Stimulated activated CD8-positive, alpha-beta memory T cell treated with anti-CD3 and anti-CD28 coated beads, Interleukin-15, amount 100 ng/mL, for 4 hours (primary cell): ENCODE data around the gene PRKX.
"Not testable (repeated sequence)": the region's sequence is repeated elsewhere in the genome, so short reads cannot be mapped to it uniquely, and the experiment has no call there.

Experiments used
- DNase-seq, 2 donors: peaks; one replicate each; pipeline ENCODE4 v3.0.0-alpha.2; 2020; ENCODE audit warnings: low read depth in 2 of 2

The PRKX gene

DNA sequence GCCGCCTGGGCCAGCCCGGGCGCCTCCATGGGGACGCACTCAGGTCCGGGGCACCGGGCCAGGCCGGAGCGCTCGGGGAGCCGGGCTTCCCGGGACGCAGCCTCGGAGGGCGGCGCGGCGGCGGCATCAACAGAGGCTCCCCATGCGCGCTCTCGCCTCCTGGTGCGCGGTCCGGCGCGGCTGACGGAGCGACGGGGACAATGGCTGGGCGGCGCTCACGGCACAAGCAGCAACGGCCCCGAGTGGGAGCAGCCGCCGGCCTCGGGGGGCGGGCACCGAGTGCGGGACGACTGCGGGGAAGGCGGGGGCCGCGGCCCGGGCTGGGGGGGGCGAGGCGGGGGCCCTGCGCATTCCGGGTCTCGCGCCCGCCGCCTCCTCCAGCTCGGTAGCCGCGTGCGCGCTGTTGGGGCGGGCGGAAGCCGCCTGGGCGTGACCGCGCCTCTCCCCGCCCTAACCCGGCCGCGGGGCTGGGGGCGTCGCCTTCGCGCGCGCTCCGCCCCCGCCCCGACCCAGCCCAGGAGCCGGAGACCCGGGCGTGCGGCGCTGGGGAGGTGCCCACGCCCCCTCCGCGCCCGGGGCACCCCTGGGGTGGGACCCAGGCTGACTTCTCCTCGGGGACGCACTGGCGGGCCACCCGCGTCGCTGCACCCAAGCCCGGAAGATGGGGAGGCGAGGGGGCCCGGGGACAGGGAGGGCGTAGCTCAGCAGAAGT, at the start of gene PRKX:
Gene PRKX (minus strand): TSS at position 425 of the 712 bp plus-strand sequence. CDS start 396 bp downstream, at position 29.
- peak; percentile 18 to 79 for DNase-seq

DNA sequence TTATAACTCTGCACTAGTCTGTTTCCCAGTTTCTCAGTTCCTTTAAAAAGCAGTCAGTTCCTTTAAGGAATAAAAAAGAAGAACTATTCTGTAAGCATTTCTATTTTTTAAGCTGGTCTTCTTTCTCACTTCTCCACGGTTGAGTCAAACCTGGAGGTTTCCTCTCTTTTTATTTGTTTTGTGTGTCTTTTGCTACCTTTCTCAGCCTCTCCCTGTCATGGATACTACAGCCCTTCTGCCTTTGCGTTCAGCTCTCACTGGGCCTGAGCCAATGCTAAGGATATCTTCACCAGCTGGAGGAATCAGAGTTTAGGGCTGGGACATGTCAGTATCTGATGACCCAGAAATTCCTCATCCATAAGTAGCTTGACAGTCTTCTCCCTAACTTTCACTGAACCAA, 49.7 kb upstream of the PRKX start:
- no peak for DNase-seq

DNA sequence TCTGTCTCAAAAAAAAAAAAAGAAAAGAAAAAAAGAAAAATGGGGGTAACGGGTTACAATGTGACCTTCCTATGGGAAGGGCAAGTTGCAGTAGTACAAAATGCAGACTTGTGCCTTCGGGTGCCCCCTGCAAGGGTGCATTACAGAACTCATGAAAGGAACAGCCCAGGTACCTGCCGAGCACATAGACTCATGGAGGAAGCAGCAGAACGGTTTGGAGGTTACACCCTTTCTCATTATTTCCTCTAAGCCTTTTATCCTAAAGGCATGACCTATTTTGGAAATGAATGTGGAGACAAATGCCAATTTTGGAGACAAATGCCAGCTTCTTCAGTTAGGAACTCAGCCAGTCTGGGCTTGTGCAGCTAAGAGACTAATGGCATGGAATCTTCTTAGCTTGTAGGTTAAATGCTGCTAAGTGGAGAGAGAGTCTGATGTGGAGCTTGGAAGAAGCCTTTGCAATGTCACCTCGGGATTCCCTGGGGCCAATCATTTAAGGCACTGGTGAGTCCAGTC, 44.1 kb upstream of the PRKX start:
- no peak for DNase-seq

DNA sequence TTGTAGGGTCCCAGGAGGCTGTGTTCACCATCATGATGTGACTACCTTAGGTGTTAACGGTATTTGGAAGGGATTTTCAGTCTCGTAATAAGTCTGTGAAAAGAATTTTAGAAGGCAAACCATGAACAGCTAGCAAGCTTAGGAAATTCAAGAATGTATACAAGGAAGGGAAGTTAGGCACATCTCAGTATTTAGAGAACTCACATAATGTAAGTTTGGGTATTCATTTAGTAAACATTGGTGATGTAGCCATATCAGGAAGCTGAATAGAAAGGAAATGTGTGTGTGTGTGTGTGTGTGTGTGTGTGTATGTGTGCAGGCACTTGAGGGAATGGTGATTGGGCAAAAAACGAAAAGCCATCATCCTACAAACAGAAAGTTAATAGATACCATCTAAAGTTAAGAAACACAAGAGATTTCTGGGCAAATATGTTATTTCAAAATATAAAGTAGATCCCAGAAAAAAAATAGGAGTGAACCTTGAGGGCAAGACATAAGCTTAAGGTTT, 34.7 kb upstream of the PRKX start:
- no peak for DNase-seq

DNA sequence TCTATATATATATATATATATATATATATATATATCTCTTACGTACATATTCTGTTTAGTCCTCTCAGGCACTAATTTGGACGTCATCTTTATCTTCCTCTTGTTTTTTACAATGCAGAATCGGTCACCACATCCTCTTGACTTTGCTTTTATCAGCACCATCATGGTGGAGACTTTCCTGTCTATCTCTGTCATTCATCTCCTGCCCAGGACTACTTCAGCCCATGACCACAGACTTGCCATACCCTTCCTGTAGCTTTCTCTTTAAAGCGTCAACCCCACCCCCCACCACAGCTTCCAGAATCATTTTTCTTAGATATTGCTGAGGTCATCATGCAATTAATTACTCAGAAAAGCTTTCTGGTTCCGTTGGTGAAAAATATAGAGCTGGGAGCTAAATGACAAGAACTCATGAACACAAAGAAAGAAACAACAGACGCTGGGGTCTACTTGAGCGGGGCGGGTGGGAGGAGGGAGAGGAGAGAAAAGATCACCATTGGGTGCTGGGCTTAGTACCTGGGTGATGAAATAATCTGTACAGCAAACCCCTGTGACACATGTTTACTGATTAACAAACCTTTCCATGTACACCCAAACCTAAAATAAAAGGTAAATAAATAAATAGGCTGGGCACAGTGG, 30.5 kb upstream of the PRKX start:
- DNase-seq, result peak; percentile 0 to 4

DNA sequence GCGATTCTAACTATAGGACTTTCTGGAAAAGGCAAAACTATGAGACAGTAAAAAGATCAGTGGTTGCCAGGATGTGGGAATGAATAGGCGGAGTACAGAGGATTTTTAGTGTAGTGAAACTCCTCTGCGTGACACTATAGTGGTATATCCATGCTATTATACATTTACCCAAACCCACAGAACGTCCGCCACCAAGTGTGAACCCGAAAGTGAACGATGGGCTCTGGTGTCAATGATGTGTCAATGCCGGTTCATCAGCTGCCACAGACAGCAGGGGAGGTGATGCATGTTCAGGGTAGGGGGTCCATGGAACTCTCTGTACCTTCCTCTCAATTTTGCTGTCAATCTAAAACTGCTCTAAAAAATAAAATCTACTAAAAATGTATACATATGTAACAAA, 27.5 kb upstream of the PRKX start:
- DNase-seq, result not testable (repeated sequence)

DNA sequence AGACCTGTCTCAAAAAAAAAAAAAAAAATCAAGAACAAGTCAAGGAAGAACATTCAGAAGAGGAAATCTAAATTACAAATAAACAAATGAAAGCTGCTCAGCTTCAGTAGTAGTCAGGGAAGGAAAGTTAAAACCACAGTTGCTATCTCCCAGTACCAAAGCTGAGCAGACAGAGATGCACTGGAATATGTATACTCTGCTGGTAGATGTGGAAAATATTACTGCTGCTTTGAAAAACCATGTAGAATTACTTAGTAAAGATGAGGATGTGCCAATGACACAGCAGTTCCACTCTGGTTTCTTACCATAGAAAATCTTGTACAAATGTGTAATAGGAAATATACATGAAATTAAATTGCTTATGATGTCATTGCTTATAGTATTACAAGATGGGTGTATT, 25.1 kb upstream of the PRKX start:
- no peak for DNase-seq

DNA sequence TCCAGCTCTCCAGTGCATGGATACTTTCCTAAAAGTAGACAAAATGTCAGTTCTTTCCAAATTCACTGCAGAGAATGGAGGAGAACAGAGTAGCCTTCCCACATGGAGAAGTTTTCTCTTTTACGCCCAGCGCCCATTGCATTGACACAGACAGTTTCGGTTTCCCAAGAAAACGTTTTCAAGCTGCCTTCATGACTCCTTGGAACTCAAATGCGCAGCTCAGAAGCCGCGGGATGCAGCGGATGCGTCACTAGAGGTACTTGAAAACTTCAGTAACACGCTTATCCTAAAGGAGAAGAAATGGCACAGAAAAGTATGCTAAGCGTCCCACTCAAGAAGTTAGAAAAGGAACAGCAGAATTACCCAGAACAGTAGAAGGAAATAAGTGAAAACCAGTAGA, 23.1 kb upstream of the PRKX start:
- not testable (repeated sequence) for DNase-seq

DNA sequence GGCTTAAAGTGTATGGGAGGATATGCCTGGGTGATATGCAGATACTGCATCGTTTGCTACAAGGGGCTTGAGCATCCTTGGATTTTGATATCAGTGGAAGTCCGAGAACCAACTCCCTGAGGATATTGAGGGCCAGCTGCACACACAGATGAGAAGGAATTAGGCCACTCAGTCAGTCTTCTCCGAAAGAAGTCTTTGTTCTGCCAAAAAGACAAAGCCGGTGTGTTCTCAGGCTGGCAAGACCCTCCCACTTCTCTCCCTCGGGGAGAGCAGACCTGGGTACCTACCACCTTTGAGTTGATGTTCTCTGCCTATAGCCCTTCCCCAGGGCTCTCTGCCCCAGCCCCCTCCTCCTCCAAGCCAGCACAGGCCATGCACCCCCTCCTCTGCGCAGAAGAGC, 22.4 kb upstream of the PRKX start:
- DNase-seq, result not testable (repeated sequence)

DNA sequence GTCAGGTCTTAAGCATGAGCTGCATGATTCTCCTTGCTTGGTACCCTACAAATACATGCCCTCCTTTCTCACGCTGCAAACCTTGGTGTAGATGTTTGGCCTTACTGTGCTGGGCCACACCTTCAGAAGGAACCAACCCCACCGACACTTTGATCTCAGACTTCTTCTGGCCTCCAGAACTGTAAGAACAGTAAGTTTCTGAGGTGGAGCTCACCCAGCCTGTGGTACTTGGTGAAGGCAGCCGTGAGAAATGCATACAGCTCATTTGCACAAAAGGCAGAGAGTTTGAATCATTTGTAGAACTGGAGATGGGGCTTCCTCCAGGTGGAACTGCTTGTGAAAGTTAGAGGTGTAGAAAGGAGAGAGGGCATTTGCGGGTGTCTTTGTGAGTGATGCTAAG, 21.0 kb upstream of the PRKX start:
- not testable (repeated sequence) for DNase-seq

DNA sequence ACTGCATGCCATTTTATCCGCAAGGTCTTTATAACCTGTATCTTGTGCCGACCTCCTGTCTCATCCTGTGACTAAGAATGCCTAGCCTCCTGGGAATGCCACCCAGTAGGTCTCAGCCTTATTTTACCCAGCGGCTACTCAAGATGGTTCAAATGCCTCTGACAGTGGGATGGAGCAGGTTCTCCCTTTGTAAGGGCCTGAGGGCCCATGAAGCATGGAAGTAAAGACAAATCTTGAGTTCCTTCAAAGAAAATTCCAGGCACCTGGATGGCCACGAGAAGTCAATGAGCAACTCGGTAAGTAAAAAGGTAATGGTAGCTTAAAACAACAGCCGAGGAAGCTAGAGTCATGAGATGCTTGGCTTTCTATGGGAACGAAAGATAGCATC, 19.6 kb upstream of the PRKX start:
- DNase-seq, result no peak

DNA sequence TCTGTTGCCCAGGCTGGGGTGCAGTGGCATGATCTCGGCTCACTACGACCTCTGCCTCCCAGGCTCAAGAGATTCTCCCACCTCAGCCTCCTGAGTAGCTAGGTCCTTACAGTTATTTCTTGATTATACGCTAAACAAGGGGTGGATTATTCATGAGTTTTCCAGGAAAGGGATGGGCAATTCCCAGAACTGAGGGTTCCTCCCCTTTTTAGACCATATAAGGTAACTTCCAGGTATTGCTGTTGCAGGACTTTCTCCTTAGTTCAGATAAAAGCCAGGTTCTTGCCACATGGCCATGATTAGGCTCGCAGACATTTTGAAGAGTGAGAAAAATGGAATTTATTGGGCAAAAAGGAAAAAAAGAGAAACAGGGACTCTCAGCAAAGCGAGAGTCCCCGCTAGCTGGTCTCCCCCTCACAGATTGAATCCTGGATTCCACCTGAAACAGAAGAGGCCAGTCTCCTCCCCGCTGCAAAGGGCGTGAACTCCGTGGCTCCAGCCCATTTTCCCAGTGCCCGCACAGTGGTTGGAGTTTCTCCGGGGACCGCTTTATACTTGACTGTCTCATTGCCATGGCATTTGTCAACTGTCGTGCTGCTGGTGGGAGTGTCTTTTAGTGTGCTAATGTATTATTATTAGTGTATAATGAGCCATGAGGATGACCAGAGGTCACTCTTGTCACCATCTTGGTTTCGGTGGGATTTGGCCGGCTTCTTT, 19.0 kb upstream of the PRKX start:
- DNase-seq, result not testable (repeated sequence)

DNA sequence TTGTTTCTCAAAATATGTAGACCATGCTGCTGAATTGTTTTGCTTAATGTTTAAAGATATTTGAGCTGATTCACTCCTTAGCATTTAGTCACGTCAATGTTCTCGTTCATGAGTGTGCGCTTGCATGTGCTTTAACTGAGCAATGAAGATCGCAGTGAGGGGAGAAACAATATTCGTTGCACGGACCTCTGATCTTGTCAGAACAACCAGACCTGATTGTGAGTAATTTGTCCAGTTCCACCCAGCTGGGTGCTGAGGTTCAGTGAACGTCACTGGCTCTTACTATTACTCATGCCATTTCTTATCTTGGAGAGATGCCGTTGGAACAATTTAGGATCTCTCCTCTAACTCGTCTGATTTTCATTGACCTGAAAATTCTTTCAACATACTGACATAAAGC, 15.0 kb upstream of the PRKX start:
- no peak for DNase-seq

DNA sequence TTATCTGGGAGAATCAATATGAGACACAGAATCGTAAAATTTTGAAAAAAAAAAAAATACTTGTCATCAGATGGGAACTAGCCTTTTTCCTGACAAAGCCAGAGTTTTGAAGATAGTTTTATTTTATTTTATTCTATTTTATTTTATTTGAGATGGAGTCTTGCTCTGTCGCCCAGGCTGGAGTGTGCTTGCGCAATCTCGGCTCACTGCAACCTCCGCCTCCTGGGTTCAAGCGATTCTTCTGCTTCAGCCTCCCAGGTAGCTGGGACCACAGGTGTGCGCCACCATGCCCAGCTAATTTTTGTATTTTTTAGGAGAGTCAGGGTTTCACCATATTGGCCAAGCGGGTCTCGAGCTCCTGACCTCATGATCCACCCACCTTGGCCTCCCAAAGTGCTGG, 10.0 kb upstream of the PRKX start:
- DNase-seq, result not testable (repeated sequence)

DNA sequence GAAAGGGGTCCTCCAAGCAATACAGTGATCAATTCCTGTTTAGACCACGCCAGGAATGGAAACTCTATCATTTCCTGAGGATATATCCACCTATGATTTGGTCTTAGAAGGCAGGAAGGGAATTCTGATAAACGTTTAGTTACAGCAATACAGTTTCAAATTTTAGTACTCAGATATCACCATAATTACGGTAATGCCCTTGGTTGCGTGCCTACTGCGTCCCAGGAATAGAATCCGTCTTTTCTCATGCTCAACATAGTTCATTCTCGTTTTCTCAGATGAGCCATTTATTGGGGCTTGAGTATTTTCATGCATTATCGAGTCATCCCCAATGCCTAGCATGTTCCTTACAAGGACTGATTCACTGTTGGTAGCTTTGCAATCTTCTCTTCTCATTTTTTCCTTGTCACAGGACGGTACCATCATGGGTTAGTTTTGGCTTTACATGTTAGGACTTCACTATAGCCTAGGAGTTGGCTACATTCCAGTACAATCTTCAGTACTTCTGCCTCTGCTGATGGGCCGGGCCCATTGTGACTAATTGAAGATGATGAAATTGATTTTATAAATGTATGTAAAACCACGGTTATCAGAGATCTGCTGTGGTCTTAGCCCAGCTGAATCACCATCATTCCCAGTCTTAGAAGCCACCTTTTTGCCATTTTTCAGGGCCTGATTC, 4.4 kb upstream of the PRKX start:
- DNase-seq, result no peak

DNA sequence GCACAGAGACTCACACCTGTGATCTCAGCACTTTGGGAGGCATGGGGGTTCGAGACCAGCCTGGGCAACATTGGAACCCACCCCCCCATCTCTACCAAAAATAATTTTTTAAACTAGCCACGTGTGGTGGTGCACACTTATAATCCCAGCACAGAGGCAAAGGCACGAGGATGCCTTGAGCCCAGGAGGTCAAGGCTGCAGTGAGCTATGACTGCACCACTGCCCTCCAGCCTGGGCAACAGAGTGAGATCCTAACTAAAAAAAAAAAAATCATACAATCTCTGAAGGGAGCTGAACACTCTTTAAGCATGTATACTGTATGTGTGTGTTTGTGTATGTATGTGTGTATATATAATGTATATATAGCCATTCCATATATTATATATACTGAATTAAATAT, 2.5 kb upstream of the PRKX start:
- no peak for DNase-seq

DNA sequence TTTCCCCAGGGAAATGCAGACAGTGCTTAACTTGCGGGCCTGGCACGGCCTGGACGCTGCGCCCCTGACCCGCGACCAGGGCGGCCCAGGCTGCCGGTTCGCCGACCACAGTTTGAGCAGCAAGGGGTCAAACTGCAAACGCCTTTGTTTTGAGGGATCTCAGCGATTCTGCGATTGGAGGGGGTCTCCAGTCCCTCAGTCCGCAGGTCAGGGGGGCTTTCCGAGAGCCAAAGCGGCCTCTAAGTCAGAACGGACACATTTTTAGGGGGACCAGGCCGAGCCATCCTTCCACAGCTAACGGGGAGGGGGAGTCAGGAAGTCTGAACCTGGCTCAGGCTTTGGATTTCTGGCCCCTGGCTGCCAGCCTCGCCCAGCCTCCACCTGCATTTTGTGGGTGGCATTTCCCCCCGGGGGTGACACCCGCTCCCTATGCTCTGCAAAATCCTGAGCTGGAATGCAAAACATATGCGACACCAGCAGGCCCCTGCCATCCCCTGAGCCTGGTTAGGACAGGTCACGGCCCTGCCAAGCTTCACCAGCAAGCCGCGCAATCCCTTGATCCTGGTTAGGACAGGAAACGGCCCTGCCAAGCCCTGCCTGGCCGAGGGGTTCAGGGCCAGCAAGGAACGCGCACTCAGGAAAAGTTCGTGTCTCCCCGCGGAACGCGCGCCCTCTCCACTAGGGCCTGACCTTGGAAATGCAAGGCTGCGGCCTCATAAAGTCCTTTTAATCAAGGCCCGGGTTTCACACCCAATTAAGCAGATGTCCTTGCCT, 1.4 kb upstream of the PRKX start:
- DNase-seq, result not testable (repeated sequence)

DNA sequence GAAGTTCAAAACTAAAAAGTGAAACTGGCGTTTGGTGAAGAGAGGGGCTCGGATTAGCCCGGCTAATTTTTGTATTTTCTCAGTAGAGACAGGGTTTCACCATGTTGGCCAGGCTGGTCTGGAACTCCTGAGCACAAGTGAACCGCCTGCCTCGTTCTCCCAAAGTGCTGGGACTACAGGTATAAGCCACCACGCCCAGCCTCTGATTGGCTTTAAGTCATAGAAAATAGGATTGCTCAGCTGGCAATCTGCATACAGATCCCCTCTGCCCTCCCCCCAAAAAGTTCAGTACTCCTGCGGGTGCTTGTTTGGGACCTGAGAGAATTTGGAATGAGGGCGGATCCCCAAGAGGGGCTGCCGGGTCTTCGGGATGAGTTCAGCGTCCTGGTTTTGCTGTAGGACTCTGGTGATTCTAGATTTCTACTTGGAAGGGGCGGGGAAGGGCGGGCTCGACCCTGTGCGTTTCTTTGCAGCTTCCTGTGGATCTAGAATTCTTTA, 537 bp upstream of the PRKX start:
- no peak for DNase-seq

DNA sequence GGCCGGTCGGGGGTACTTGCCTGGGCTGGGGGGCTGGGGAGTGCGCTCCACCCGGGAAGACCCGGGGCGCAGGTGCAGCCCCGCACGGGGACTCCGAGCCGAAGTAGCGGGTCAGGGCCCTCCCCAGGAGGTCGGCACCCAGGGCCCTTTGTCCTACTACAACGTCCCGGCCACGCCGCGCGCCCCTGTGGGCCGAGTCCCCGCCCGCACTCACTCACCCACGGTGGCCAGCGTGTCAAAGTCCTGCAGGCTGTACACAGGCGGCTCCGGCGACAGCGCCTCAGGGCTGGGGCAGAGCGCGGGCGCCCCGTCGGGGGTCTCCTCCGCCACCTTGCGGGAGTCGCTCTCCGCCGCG, 602 bp downstream of the PRKX start:
- DNase-seq, result no peak

DNA sequence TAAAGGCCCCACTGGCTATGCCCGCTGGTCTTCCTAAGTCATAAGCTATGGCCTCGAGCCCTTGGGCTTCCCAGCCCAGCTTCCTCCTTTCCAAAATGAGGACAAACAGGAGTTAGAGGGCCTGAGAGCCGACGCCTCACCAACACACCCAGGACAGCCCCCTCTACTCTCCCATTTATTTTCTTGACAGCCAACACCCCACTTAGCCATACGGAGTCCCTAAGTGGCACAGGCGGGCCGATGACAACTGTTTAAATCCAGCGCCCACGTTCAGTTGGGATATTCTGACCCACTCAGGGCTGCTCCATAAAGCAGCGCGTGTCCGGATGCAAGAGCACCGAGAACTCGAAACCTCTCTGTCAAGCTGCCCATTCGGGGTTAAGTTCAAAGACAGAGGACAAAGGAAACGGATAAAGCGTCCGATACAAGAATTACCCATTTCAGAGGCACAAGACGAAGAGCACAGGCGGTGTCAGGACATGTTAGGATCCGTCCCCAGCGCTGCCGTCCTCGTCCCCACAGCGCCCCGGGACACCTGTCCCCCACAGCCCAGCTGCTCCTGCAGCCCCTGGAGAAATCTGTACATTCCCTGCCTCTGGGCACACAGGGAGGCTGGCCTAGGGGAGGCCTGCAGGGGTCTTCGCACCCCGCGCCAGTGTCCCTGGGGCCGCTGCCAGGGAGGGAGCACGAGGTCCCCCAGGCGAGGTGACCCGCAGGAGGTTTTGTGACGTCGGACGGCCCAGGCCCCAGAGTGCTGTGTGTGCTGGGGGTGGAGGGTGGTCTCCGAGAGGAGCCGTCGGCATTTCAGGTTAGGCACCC, 1.2 kb downstream of the PRKX start:
- DNase-seq, result no peak
